GM19328 (cell line): Measurements from ENCODE around the gene TM9SF4.
"Not testable (repeated sequence)": the region's sequence is repeated elsewhere in the genome, so short reads cannot be mapped to it uniquely, and the experiment has no call there.

Experiments
- ATAC-seq: cut with Tn5 transposase; IDR thresholded peaks from one replicate; pipeline ENCODE4 v1.9.1; 2021; ENCODE audit warnings: mild to moderate bottlenecking, moderate library complexity; ENCODE audit not compliant: unreplicated experiment

TM9SF4 gene

DNA sequence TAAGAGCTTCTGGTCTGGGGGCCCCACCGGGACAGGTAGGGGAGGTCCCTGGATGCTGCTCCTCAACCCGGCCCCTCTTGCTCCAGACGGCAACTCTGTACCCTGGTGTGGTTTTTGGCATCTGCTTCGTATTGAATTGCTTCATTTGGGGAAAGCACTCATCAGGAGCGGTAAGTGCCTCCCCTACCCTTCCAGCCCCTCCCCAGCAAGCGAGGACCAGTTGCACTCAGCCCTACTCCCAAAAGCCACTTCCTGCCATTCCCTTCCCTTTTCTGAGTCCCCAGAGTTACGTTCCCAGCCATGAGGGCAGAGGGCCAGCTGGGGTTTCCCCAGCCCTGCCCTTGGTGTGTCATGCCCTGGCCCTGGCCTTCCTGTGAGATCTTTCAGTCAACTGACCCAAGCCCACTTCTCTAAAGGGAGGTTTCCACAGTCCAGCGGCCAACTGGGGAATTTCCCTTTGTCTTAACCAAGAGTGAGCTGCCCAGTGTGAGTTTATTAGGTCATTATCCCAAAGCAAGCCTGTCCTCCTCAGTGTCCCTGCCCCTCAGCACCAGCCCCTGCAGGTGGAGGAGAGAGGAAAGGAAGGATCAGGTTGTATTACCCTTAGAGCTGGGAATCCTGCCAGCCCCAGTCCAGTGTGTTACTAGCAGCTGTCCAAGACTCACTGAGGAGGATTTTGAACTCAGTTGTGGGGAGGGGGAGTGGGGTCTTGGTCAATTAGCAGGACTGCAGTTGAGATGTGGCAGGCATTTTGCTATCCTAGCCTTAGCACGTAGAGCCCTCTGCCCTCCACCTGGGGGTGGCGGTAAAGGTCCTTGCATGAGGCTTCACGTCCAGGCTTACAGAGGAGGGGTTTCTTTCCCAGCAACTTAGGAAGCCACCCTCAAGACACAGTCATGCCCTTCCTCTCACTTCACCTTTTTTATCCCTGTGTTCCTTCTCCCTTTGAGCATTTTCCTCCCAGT lies 45.8 kb downstream of the TM9SF4 start:
- no peak for ATAC-seq

DNA sequence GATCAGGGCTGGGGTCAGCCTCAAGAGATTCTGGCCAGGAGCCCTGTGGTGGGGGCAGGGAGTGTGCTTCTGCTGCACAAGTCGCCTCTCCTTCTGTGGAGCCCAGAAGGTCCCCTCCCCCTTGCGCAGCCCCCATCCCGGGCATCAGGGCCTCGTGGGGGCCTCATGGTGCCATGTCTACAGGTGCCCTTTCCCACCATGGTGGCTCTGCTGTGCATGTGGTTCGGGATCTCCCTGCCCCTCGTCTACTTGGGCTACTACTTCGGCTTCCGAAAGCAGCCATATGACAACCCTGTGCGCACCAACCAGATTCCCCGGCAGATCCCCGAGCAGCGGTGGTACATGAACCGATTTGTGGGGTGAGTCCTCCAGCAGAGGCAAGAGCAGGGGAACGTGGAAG lies 48.1 kb downstream of the TM9SF4 start:
- no peak for ATAC-seq

DNA sequence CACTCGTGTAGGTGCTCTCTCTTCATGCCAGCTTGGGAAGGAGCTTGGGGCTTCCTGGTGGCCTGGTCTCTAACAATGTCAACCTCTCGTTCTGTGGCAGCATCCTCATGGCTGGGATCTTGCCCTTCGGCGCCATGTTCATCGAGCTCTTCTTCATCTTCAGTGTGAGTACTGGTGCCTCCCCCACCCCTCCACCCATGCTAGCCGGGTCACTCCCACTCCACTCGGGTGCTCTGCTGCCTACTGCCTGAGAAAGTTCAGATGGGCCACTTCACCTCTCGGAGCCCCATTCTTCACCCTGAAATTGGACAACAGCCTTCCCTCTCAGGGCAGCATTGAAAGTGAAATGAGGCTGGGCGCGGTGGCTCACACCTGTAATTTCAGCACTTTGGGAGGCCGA lies 48.8 kb downstream of the TM9SF4 start:
- ATAC-seq, result no peak

DNA sequence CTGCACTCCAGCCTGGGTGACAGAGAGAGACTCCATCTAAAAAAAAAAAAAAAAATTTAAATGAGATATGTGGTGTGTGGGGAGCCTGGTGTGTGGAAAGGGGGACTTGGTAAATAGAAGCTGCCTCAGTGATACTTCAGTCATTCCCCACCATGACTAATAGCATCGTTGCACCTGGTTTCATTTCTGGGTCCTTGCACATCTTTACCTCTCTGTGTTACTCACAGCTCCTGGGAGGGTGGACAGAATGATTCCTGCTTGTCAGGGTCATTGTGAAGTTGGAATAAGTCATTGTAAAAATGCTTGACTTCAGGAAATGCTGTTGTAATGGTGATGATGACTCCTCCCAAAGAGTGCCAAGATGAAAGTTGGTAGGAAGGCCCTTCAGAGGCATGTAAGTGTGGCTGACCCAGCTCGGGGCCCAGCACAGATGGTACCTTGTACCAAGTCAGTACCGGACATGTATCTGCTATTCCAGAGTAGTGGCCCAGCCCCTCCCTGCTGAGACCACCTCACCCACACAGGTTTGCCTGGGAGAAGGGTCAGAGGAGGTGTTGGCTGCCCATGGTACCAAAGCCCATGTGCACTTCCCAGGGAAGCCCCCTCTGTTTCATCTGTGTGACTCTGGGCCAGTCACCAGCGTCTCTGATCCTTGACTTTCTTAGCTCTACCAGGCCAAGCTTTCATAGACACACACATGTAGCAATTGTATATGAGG lies 49.6 kb downstream of the TM9SF4 start:
- ATAC-seq, result no peak

DNA sequence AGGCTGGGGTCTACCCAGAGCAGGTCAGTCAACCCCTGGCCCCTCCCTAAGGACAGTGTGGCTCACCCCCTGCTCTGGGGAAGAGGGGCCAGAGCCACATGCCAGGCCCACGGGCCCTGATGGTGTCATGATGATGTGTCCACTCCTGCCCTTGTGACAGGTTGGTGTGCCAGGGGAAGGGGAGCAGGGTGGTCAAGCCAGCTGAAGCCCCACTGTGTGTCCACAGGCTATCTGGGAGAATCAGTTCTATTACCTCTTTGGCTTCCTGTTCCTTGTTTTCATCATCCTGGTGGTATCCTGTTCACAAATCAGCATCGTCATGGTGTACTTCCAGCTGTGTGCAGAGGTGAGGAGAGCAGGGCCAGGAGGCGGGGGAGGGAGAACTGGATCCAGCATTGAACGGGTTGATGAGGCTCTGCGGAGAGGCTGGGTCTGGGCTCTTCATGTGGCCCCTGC lies 50.3 kb downstream of the TM9SF4 start:
- ATAC-seq, result no peak

DNA sequence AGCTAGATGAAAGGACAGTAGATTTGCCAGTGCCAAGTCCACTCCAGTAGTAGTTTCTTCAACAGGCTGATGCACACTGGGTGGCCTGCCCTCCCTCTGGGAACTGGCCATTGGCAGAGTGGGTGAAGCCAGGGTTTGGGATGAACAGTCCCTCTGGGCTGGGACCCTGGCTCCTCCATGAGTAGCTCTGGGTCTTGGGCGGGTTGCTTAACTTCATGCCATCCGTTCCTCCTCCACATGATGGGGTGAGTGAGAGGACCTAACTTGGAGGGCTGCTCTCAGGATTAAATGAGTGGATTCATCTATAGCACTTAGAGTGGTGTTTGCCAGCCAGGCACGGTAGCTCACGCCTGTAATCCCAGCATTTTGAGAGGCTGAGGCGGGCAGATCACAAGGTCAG lies 50.8 kb downstream of the TM9SF4 start:
- ATAC-seq, result no peak

DNA sequence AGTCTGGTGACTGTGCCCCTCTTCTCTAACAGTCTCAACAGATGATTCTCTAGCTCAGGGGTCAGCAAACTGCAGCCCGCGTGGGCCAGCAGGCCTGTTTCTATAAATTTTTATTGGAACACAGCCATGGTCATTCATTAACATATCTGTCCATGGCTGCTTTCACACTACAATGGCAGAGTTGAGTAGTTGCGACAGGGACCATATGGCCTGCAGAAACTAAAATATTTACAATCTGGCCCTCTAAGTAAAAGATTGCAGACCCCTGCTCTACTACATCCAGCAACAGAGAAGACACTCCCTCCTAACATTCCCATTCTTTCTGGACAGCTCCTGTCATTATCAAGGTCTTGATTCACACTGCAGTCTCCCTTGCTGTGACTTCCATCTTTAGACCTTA lies 52.8 kb downstream of the TM9SF4 start:
- no peak for ATAC-seq

DNA sequence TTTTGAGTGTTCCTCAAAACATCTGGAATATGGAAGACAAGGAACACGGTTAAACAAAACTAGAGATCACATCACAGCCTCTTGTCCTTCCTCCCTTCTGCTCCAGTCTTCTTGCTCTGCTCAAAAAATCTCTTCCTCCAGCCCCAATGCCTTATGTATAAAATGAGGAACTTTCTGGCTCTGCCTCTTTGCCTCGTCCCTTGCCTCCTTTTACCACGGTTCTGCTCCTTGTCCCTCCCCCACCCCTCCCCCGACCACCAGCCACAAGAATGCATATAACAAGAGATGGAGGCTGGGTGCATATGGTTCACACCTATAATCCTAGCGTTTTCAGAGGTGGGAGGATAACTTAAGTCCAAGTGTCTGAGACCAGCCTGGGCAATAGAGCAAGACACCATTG lies 54.4 kb downstream of the TM9SF4 start:
- ATAC-seq, result no peak

DNA sequence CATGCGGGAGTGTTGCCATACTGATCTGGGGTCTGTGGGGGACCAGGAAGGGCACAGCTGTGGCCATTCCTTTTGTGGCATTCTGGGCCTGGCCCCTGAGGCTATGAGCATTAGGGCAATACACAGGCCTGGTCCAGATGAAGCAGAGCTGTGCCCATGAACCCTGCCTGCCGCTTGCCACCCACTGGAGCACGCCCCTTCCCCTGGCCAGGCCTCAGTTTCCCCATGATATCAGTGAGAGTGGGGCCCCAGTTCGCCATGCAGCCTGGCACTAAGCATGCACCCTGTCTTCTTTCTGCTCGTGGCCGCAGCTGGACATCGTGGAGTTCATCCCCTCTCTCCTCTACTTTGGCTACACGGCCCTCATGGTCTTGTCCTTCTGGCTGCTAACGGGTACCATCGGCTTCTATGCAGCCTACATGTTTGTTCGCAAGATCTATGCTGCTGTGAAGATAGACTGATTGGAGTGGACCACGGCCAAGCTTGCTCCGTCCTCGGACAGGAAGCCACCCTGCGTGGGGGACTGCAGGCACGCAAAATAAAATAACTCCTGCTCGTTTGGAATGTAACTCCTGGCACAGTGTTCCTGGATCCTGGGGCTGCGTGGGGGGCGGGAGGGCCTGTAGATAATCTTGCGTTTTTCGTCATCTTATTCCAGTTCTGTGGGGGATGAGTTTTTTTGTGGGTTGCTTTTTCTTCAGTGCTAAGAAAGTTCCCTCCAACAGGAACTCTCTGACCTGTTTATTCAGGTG lies 55.6 kb downstream of the TM9SF4 start:
- no peak for ATAC-seq

DNA sequence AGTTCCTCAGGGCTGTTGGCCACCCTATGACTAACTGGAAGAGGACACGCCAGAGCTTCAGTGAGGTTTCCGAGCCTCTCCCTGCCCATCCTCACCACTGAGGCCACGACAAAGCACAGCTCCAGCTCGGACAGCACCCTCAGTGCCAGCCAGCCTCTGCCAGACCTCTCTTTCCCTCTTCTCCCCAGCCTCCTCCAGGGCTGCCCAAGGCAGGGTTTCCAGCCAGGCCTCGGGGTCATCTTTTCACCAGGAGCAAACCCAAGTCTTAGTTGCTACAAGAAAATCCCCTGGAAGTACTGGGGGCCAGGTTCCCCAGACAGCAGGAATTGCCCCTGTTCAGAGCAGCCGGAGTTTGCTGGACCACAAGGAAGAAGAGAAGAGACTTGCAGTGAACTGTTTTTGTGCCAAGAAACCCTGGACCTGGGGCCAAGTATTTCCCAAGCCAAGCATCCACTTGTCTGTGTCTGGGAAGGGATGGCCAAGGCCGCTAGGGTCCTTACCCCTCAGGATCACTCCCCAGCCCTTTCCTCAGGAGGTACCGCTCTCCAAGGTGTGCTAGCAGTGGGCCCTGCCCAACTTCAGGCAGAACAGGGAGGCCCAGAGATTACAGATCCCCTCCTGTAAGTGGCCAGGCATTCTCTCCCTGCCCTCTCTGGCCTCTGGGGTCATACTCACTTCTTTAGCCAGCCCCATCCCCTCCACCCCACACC lies 56.5 kb downstream of the TM9SF4 start:
- no peak for ATAC-seq

DNA sequence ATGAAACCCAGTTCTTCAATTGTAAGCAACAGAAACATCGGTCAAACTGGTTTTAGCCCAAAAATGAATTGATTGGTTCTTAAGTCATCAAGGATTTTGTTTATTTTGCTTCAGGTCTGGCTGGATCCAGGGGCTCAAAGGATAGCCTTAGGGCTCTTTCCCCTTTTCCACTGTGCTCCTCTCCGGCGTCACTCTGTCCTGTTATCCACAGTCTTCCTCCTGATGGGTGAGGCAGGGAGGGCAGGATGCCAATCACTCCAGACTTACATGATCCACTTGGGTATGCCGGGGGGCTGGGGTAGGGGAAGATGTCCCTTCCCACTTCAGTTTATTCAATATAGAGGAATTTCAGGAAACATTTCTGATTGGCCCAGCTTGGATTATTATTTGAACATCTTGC lies 58.0 kb downstream of the TM9SF4 start:
- no peak for ATAC-seq

DNA sequence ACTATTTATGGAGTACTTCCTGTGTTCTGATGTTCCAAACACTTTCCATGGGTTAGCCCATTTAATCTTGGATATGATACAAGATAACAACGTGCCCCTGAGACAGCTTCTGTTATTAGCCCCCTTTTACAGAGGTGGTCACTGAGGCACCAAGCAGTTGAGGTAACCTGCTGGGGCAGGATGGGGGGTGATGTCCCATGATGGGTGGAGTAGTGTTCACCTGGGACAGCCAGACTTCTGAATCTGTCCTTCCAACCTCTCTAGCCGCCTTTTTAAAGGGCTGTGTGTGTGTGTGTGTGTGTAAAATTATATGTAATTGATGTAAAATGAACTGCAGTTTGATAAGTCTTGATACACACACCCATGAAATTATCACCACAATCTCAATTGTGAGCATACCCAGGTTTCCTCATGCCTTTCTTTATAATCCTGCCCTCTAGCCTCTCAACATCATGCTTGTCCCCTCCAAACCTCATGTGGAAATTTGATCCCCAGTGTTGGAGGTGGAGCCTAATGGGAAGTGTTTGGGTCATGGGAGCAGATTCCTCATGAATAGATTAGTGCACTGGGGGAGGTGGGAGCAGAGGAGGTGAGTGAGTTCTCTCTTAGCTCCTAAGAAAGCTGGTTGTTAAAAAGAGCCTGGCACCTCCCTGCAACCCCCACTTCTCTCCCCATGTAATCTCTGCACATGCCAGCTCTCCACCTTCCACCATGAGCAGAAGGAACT lies 58.8 kb downstream of the TM9SF4 start:
- ATAC-seq, result no peak

DNA sequence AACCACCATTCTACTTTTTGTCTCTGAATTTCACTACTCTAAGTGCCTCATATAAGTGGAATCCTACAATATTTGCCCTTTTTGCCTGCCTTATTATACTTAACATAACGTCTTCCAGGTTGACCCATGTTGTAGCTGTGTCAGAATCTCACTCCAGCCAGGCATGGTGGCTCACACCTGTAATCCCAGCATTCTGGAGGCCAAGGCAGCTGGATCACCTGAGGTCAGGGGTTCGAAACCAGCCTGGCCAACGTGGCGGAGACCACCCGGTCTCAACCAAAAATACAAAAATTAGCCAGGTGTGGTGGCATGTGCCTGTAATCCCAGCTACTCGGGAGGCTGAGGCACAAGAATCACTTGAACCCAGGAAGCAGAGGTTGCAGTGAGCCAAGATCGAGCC lies 68.2 kb downstream of the TM9SF4 start:
- not testable (repeated sequence) for ATAC-seq

DNA sequence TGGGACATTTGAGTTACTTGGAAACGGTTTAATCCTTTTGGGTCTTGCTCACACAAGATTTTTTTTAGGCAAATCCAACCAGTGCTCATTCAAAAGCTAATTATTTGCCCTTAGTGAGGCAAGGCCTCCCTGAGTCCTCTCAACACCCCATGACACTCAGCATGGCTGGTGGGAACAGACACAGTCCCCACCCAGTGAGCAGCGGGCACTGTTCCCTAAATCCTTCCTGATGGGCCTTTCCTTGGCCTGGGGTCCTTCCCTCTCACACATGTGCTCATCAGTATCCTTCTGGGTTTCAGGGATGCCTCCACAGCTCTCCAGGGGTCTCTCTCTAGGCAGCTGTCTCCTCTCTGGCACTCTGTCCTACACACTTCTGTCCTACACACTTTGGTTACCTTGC lies 70.0 kb downstream of the TM9SF4 start:
- ATAC-seq, result no peak

DNA sequence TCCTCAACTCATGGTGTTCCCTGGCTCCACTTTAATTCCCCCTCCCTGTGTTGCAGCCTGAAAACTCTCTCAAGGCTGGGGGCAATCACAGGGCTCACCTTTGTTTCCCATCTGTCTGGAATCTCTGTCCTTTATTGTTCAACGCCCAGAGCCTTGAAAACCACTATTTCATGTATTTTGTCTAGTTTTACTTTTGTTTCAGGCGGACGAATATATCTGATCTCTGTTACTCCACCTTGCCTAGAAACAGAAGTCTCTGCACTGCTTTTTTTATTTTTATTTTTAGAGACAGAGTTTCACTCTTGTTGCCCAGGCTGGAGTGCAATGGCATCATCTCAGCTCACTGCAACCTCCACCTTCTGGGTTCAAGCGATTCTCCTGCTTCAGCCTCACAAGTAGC lies 70.4 kb downstream of the TM9SF4 start:
- no peak for ATAC-seq

DNA sequence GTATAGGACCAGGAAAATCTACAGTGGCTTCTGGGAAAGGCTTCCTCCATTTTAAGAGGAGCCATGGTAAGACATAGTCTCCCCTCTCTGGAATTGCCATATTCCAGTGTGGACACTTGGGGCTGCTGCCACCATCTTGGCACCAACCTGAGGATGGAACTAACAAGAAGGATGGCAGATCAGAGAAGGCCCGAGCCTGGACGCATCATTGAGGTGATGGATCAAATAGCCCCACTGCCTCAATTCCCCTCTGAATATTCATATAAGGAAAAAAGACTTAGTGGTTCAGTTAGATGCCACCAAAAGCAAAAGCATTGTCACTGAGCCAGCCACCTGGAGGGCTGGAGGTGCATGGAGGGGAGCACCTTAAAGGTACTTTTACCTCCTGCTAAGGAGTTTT lies 72.1 kb downstream of the TM9SF4 start:
- ATAC-seq, result no peak

DNA sequence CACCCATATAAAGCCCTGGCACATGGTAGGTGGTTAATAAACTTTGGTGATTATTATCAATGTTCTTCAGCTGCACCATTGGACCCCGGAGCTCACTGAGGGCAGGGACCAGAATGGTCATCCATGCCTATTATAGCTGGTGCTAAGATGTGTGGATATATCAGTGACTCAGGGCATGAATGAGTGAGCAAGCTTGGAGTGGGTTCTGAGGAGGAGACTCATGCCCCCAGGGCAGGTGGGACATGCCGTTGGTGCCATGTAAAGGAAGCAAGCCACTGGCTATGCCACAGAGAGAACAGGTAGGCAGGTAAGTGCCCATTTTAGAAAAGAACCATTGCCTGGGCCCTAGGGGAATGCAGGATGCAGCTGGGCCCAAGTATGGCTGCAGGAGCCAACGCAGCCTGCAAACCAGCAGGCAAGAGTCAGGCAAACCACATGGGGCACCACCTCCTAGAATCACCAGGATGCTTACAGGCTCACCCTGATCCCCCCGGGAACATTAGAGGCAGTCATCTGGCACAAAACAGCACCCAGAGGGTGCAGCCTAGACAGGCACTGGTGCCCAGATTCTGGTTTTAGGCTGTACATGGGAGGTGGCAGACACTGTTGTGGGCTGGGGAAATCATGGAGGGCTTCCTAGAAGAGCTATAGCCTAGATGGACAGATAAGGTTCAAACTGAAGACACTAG lies 74.6 kb downstream of the TM9SF4 start:
- ATAC-seq, result no peak

DNA sequence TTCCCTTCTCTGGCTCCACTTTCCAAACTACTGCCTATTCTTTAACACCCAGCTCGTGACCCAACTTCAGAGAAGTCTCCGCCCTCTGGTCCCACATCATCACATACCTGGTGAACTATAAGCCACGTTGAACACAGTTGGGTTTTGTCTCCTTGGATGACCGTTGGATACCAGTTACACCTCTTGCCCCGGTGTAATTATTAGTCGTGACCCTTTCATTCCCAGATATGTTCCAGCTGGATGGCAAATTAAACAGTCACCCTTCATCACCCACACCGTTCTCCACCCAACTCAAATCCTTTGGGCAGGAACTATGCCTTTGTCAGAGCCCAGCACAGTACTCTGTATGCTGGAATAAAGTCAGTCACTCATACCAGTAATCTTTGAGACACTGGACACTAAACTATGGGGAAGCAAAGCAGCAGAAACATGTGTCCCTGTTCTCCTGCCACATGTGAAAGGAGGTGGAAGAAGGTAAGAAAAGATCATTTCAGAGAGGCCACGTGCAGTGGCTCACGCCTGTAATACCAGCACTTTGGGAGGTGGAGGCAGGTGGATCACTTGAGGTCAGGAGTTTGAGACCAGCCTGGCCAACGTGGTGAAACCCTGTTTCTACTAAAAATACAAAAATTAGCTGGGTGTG lies 75.6 kb downstream of the TM9SF4 start:
- ATAC-seq, result no peak

DNA sequence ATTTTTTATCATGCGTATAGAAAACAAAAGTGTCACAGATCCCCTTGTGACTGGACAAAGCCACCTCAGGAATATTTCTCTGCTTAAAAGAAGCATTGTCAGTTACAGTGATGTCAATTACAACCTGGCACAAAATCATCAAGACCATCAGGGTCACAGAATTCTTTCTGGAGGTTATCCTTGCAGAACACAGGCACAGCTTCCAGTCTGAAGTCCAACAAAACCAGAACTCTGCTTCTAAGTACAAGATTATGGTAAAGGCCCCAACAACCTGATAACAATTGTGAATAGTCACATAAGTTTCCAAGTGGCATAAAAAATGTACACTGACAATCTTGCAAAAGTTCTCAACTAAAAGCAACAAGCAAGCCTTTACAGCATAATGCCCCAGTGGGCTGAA lies 77.0 kb downstream of the TM9SF4 start:
- ATAC-seq, result no peak
